GM19025 (cell line): ENCODE data around the gene ZFHX3.

Experiments used
- ATAC-seq: cut with Tn5 transposase; IDR thresholded peaks from one replicate; pipeline ENCODE4 v1.9.1; 2021; ENCODE audit warnings: mild to moderate bottlenecking, low read depth, moderate library complexity; ENCODE audit not compliant: unreplicated experiment

Gene ZFHX3

GRCh38 chr16:72862090-72862489 is 185.8 kb downstream of the ZFHX3 start:
- no peak for ATAC-seq

GRCh38 chr16:72860726-72861562 is 187.0 kb downstream of the ZFHX3 start:
- ATAC-seq = no peak

- ATAC-seq = no peak
These were observed 188.3 kb downstream of the ZFHX3 start for GRCh38 chr16:72859581-72859980.

- ATAC-seq = no peak
These were observed 189.0 kb downstream of the ZFHX3 start for GRCh38 chr16:72858665-72859493.

GRCh38 chr16:72857834-72858664 is 189.9 kb downstream of the ZFHX3 start:
- ATAC-seq = no peak

- no peak for ATAC-seq
These were observed 191.1 kb downstream of the ZFHX3 start for GRCh38 chr16:72856797-72857196.

GRCh38 chr16:72854267-72854959 is 193.5 kb downstream of the ZFHX3 start:
- no peak for ATAC-seq

- no peak for ATAC-seq
These were observed 194.2 kb downstream of the ZFHX3 start for GRCh38 chr16:72853575-72854266.

- no peak for ATAC-seq
These were observed 195.5 kb downstream of the ZFHX3 start for GRCh38 chr16:72852421-72852820.

GRCh38 chr16:72850853-72851252 is 197.1 kb downstream of the ZFHX3 start:
- no peak for ATAC-seq

GRCh38 chr16:72850021-72850420 is 197.9 kb downstream of the ZFHX3 start:
- no peak for ATAC-seq

GRCh38 chr16:72848759-72849664 is 198.9 kb downstream of the ZFHX3 start:
- ATAC-seq = no peak

- ATAC-seq = no peak
These were observed 199.9 kb downstream of the ZFHX3 start for GRCh38 chr16:72848028-72848400.

GRCh38 chr16:72847187-72848027 is 200.5 kb downstream of the ZFHX3 start:
- ATAC-seq = no peak

- no peak for ATAC-seq
These were observed 201.3 kb downstream of the ZFHX3 start for GRCh38 chr16:72846594-72846993.

GRCh38 chr16:72845322-72846020 is 202.5 kb downstream of the ZFHX3 start:
- no peak for ATAC-seq
